ENCODE results near the gene CCDC159. TPM values are rescaled to one million over a fixed set of nuclear protein-coding genes. Genes with fewer than 3 reads are reported as not detected.
A peak's percentile ranks its signal among the peaks of the same experiment; 100 is the strongest.

CCDC159 gene
- total RNA-seq, 1 donor from 2014 or later, result 21.6 TPM

DNA sequence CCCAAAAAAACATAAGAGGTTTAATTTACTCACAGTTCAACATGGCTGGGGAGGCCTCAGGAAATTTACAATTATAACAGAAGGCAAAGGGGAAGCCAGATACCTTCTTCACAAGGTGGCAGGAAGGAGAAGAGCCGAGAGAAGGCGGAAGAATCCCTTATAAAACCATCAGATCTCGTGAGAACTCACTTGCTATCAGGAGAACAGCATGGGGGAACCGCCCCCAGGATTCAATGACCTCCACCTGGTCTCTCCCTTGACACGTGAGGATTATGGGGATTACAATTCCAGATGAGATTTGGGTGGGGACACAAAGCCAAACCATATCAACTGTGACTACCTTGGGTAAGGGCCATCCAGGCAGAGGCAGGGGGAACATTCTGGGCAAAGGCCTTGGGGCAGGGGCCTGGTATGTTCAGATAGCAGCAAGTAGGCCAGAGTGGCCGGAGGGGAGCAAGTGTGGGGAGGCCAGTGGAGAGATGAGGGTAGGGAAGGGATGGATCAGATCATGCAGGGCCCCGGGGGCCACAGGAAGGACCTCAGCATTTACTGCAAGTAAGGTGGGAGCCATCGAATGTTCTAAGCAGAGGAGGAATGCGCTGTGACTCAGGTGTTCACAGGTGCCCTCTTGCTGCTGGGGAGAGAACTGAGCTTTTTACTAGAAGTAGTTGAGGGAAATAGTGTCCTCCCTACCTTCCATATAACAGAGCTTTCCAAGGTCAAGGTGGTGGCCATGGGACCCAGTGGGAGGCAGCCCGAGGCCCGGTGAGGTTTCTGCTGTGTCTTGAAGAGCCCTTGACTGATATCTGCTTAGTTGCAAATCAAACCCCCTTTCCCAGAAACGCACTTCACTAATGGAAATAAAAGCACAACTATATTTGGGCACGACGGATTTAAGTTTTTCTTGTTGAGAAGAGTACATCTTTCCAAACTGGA lies 24.9 kb upstream of the CCDC159 start:
- Histone ChIP-seq H3K36me3 (ENCODE audit: control insufficient read depth, insufficient read depth, low read length) (peaks cover 1% of the 10 kb centered on the region), H3K27me3 (ENCODE audit: control insufficient read depth, insufficient read depth, low read length) (no peaks in the 10 kb centered on the region), H3K4me3 (ENCODE audit: low read depth, low read length) (no peak overlapping the region)
- TF ChIP-seq, protein P1, sequence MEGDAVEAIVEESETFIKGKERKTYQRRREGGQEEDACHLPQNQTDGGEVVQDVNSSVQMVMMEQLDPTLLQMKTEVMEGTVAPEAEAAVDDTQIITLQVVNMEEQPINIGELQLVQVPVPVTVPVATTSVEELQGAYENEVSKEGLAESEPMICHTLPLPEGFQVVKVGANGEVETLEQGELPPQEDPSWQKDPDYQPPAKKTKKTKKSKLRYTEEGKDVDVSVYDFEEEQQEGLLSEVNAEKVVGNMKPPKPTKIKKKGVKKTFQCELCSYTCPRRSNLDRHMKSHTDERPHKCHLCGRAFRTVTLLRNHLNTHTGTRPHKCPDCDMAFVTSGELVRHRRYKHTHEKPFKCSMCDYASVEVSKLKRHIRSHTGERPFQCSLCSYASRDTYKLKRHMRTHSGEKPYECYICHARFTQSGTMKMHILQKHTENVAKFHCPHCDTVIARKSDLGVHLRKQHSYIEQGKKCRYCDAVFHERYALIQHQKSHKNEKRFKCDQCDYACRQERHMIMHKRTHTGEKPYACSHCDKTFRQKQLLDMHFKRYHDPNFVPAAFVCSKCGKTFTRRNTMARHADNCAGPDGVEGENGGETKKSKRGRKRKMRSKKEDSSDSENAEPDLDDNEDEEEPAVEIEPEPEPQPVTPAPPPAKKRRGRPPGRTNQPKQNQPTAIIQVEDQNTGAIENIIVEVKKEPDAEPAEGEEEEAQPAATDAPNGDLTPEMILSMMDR (IDR thresholded peaks at IDR 0.05; ENCODE audit: insufficient read depth, low read length, poor library complexity, severe bottlenecking), result no peak
- DNase-seq (ENCODE audit: low read depth), result no peak

DNA sequence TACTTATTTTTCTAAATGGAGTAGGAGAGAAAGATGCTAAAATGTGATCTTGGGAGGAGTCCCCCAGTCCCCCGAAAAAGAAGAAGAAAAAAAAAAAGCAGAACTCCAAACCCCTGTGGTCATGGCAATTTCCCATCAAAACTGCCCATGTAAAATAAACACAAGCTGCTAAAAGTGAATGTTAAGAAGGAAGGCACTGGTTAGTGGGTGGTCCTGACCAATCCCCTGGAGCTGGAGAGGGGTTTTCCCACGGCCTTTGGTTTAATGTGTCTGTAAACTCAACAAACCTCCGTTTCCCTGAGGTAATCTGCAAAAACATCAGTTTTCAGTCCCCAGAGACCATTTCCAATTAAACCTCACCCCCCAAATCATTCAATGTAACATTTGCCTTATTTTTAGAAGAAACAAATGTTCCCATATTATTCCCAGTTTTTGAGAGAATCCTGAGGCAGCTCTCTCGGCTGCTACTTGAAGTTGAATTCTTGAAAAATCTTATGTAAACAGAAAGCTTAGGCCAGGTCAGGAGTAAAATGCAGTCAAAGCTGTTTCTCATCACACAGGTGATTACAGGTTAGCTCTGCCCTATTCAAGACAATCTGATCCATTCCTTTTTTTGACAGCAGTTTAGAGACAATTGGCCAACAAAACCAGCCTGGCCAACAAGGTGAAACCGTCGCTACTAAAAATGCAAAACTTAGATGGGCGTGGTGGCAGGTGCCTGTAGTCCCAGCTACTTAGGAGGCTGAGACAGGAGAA lies 23.9 kb upstream of the CCDC159 start:
- no peak for DNase-seq (ENCODE audit: low read depth)
- H3K36me3 ChIP-seq (ENCODE audit: control insufficient read depth, insufficient read depth, low read length), result peaks cover 1% of the 10 kb centered on the region
- no peak overlapping the region for H3K4me3 ChIP-seq (ENCODE audit: low read depth, low read length)
- TF ChIP-seq, protein P1 (IDR thresholded peaks at IDR 0.05; ENCODE audit: insufficient read depth, low read length, poor library complexity, severe bottlenecking), result no peak
- H3K27me3 ChIP-seq (ENCODE audit: control insufficient read depth, insufficient read depth, low read length), result no peaks in the 10 kb centered on the region

DNA sequence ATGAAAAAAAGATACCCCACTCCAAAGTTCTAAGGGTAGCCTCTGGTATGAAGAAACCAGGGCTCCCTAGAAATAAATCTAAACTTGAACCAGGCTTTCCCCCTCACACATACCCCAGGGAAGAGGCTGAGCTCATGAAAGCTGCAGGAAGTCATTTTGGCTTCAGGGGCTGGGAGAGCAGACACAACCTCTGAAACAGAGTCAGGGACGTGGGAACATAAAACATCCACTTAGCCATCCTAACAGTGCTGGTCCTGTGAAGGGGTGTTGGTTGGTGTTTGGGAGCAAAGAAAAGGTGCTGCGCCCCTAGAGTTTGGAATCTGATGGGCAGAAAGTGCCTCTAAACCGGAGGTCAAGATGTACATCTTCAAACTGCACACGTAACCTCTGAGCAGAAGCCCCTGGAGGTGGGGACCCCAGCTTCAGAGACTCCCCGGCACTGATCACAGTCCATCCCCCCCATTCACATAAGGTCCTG lies 22.7 kb upstream of the CCDC159 start:
- TF ChIP-seq, protein P1 (IDR thresholded peaks at IDR 0.05; ENCODE audit: insufficient read depth, low read length, poor library complexity, severe bottlenecking), result no peak

DNA sequence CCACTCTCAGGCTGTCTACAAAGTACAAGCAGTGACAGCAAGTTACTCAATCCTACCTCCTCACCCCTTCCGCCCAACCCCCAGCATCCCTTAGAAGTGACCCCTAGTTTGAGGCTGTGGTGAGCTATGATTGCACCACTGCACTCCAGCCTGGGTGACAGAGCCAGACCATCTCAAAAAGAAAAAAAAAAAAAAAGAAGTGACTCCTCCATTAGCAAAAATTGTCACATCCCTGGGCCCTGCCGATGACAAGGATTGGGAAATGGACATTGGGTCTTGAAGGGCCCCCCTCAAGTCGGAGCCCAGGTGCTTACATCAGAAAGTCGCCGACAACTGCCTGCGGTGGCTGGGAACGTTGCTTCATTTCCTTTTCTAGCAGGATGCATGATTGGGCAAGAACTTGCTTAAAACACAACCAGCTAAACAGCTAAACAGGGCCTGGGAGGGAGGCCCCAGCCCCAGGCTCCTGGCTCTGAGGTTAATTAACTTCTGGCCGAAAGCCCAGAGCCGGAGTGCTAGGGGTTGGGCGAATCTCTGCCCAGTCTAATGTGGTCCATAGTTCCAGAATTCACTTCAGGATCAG lies 22.1 kb upstream of the CCDC159 start:
- peak; percentile 88 for DNase-seq (ENCODE audit: low read depth)
- Histone ChIP-seq H3K4me3 (ENCODE audit: low read depth, low read length) (no peak overlapping the region), H3K36me3 (ENCODE audit: control insufficient read depth, insufficient read depth, low read length) (peaks cover 1% of the 10 kb centered on the region), H3K27me3 (ENCODE audit: control insufficient read depth, insufficient read depth, low read length) (no peaks in the 10 kb centered on the region)
- TF ChIP-seq, protein P1 (IDR thresholded peaks at IDR 0.05; ENCODE audit: insufficient read depth, low read length, poor library complexity, severe bottlenecking), result no peak

More for the DNA sequence above, 22.7 kb upstream of the CCDC159 start:
- DNase-seq (ENCODE audit: low read depth), result no peak
- H3K36me3 ChIP-seq (ENCODE audit: control insufficient read depth, insufficient read depth, low read length), result peaks cover 1% of the 10 kb centered on the region
- no peaks in the 10 kb centered on the region for H3K27me3 ChIP-seq (ENCODE audit: control insufficient read depth, insufficient read depth, low read length)
- H3K4me3 ChIP-seq (ENCODE audit: low read depth, low read length), result no peak overlapping the region

DNA sequence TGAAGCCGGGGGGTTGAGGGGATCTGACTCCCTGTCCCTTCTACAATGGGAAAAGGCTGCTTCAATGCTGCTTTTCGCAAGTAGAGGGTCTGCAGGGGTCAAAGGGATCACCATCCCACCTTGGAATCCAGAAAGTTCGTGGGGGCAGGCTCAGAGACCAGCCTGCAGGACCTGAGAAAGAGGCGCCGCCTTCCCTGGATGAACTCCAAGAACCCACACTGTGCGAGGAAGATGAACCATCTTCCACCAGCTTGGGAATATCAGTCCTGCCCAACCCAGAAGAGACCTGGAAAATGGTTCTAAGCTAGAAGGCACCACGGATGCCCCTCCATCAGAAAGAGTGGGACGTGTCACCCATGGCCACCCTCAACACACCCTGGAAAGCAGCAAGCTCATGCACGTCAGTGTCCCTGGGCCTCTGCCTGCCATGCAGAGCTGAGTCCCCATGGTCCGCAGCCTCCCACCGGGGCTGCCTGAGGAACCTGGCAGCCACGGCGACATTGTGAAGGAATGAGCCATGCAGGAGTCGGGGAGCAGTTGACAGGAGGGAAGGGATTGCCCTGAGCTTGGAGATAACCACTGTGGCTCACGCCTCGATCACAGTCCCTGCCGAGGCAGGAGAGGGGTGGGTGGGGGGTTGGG lies 21.4 kb upstream of the CCDC159 start:
- TF ChIP-seq, protein P1 (IDR thresholded peaks at IDR 0.05; ENCODE audit: insufficient read depth, low read length, poor library complexity, severe bottlenecking), result no peak
- no peak for DNase-seq (ENCODE audit: low read depth)
- Histone ChIP-seq H3K27me3 (ENCODE audit: control insufficient read depth, insufficient read depth, low read length) (no peaks in the 10 kb centered on the region), H3K36me3 (ENCODE audit: control insufficient read depth, insufficient read depth, low read length) (peaks cover 1% of the 10 kb centered on the region), H3K4me3 (ENCODE audit: low read depth, low read length) (no peak overlapping the region)
